ENCODE data around the gene RNF41.

RNF41 gene

GRCh38 chr12:56242986-56243385 lies 21.3 kb upstream of the RNF41 start:
- DNase-seq = no peak

GRCh38 chr12:56241424-56242303 lies 19.9 kb upstream of the RNF41 start:
- no peak for DNase-seq

GRCh38 chr12:56237552-56237951 lies 15.8 kb upstream of the RNF41 start:
- DNase-seq = no peak

GRCh38 chr12:56236985-56237384 lies 15.3 kb upstream of the RNF41 start:
- DNase-seq = no peak

- no peak for DNase-seq
Observed at GRCh38 chr12:56236091-56236490, 14.4 kb upstream of the RNF41 start.

GRCh38 chr12:56234746-56235436 lies 13.2 kb upstream of the RNF41 start:
- DNase-seq = no peak

- no peak for DNase-seq
Observed at GRCh38 chr12:56231184-56231582, 9.5 kb upstream of the RNF41 start.

- no peak for DNase-seq
Observed at GRCh38 chr12:56230432-56231183, 8.9 kb upstream of the RNF41 start.

- DNase-seq = no peak
Observed at GRCh38 chr12:56229916-56230431, 8.3 kb upstream of the RNF41 start, which contains the start of gene SLC39A5. TSS of gene SLC39A5 (plus strand) at chr12:56230051. CDS start at chr12:56231275, 1,224 bp downstream.

GRCh38 chr12:56229082-56229481 lies 7.4 kb upstream of the RNF41 start:
- DNase-seq = no peak

GRCh38 chr12:56224954-56225353 lies 3.2 kb upstream of the RNF41 start:
- no peak for DNase-seq

- DNase-seq = peak; percentile 96 to 97
Observed at GRCh38 chr12:56224102-56224701, 2.5 kb upstream of the RNF41 start, which contains the start of gene NABP2. TSS of gene NABP2 (plus strand) at chr12:56224342. CDS start at chr12:56224857, 515 bp downstream.

- DNase-seq = no peak
Observed at GRCh38 chr12:56223571-56224101, 1.9 kb upstream of the RNF41 start.

GRCh38 chr12:56222531-56222895 lies 791 bp upstream of the RNF41 start:
- no peak for DNase-seq

- DNase-seq = no peak
Observed at GRCh38 chr12:56221232-56221756, 428 bp downstream of the RNF41 start.

- no peak for DNase-seq
Observed at GRCh38 chr12:56220611-56221231, 1.0 kb downstream of the RNF41 start.

GRCh38 chr12:56219840-56220239 lies 1.9 kb downstream of the RNF41 start:
- no peak for DNase-seq

- DNase-seq = no peak
Observed at GRCh38 chr12:56216461-56216860, 5.3 kb downstream of the RNF41 start.

GRCh38 chr12:56213878-56214277 lies 7.8 kb downstream of the RNF41 start:
- DNase-seq = no peak

- no peak for DNase-seq
Observed at GRCh38 chr12:56212361-56212760, 9.4 kb downstream of the RNF41 start.

- no peak for DNase-seq
Observed at GRCh38 chr12:56208006-56208405, 13.7 kb downstream of the RNF41 start.
